ENCODE data around the gene PRSS38. TPM values are rescaled to one million over a fixed set of nuclear protein-coding genes. Genes with fewer than 3 reads are reported as not detected.

PRSS38 gene
- total and polyA plus RNA-seq, 10 of the 15 experiments (the other 5 are each of a cell fraction or from before 2014, with no cell fraction given), result not detected

DNA sequence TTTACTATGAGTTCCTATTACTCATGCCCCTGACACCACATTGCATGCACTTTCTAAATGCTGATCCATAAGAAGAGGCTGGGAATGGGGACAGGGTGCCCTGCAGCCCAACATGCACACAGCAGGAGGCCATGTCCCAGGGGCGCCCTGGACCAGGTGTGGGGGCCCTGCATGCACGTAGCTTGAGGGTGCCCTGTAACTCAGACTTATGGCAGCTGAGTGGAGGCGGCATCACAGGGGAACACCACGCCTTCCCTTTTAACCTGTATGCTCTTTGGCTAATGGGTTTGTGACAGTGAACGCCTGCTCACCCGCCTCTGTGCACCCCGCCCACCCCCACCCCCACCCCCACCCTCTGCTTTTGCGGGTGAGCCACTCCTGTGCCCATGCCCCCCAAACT is 44.1 kb upstream of the PRSS38 start:
- Histone ChIP-seq H3K9me3 (replicated peaks; ENCODE audit: control insufficient read depth, insufficient read depth, low read length) (no peaks in the 10 kb centered on the region), H2AFZ (ENCODE audit: control insufficient read depth, low read depth, low read length) (no peak overlapping the region), H3K4me2 (ENCODE audit: control insufficient read depth, insufficient read depth) (no peak overlapping the region), H3K36me3 (ENCODE audit: control insufficient read depth in 2 of 2, insufficient read depth in 2 of 2, low read length in 1 of 2) (peaks cover 18 to 19% of the 10 kb centered on the region in 2 experiments), H3K79me2 (ENCODE audit: control insufficient read depth, insufficient read depth, low read length) (no peaks in the 10 kb centered on the region), H4K20me1 (ENCODE audit: control insufficient read depth, insufficient read depth) (no peaks in the 10 kb centered on the region), H3K27ac (ENCODE audit: control insufficient read depth, insufficient read depth) (no peak overlapping the region), H3K27me3 (replicated peaks in 1 of 2; ENCODE audit: control insufficient read depth in 2 of 2, insufficient read depth in 2 of 2, low read length in 1 of 2) (no peaks in the 10 kb centered on the region), H3K4me1 (ENCODE audit: control insufficient read depth, insufficient read depth, low read length) (no peaks in the 10 kb centered on the region), H3K4me3 (no peak overlapping the region), H3K9ac (ENCODE audit: control insufficient read depth, insufficient read depth, low read length) (no peak overlapping the region)
- RAD21 ChIA-PET (ENCODE audit: unreplicated experiment), result no interaction called here
- FAIRE-seq, result no peak
- in situ Hi-C loops (cut with MboI) (no loop called here), intact Hi-C loops (cut with micrococcal nuclease; ENCODE audit: unreplicated experiment) (no loop called here)
- DNase-seq (ENCODE audit: low read depth, low spot score), result no peak
- CTCF ChIA-PET, result no interaction called here
- SMC1A ChIA-PET (ENCODE audit: uncharacterized antibody, unreplicated experiment), result no interaction called here
- WGBS (ENCODE audit: insufficient coverage, insufficient replicate concordance, low lambda C conversion rate, missing lambda C conversion rate), result 97% methylated on average over 6 of the region's 8 CpGs
- POLR2A ChIA-PET, result no interaction called here
- no TSS peak for BruUV-seq (replicated peaks)
- no peak for TF ChIP-seq SRF (IDR thresholded peaks at IDR 0.05; ENCODE audit: low read depth in 2 of 2, low read length in 2 of 2)
- no peak for TF ChIP-seq TCF7 (IDR thresholded peaks at IDR 0.05; ENCODE audit: borderline replicate concordance)
- TF ChIP-seq HDAC6 (IDR thresholded peaks at IDR 0.05; ENCODE audit: unreplicated experiment), result no peak
- no peak for TF ChIP-seq ETV6 (conservative IDR thresholded peaks at IDR 0.05 in 1 of 2, IDR thresholded peaks at IDR 0.05 in 1 of 2; ENCODE audit: borderline replicate concordance in 1 of 2, low read depth in 1 of 2)
- no peak for TF ChIP-seq SMAD1 (IDR thresholded peaks at IDR 0.05; ENCODE audit: low read depth, partially characterized antibody)
- no peak for TF ChIP-seq ZNF207 (IDR thresholded peaks at IDR 0.05; ENCODE audit: borderline replicate concordance)
- no peak for TF ChIP-seq FOXK2 (IDR thresholded peaks at IDR 0.05)
- TF ChIP-seq IRF4 (IDR thresholded peaks at IDR 0.05; ENCODE audit: low read depth, low read length), result no peak
- TF ChIP-seq, protein P1, sequence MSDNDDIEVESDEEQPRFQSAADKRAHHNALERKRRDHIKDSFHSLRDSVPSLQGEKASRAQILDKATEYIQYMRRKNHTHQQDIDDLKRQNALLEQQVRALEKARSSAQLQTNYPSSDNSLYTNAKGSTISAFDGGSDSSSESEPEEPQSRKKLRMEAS (IDR thresholded peaks at IDR 0.05; ENCODE audit: low read depth, low read length), result no peak
- no peak for ATAC-seq

DNA sequence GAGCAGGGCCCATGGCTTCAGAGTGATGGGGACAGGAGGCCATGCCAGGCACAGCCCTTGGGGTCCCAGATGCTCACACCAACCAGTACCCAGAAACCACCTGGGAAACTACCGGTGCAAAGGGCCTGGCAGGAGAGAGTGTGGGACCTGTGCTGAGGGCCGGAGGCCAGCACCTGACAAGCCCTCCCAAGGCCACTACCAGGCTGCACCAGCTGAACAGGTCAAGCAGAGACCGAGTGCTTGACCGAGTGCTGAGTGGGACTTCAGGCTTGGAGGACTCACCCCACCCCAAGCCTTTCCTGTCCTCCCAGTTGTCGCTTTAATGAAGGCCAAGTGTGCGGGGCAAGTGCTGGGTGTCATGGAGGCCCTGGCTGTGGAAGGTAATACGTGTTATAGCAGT is 43.7 kb upstream of the PRSS38 start:
- no peaks in the 10 kb centered on the region for H3K9me3 ChIP-seq (replicated peaks; ENCODE audit: control insufficient read depth, insufficient read depth, low read length)
- in situ Hi-C loops (cut with MboI), result no loop called here
- H3K4me1 ChIP-seq (ENCODE audit: control insufficient read depth, insufficient read depth, low read length), result no peaks in the 10 kb centered on the region
- intact Hi-C loops (cut with micrococcal nuclease; ENCODE audit: unreplicated experiment), result no loop called here
- ATAC-seq (no peak), FAIRE-seq (no peak), DNase-seq (ENCODE audit: low read depth, low spot score) (no peak)
- H3K4me3 ChIP-seq, result no peak overlapping the region
- H2AFZ ChIP-seq (ENCODE audit: control insufficient read depth, low read depth, low read length), result no peak overlapping the region
- H3K36me3 ChIP-seq (ENCODE audit: control insufficient read depth in 2 of 2, insufficient read depth in 2 of 2, low read length in 1 of 2), result peaks cover 17 to 19% of the 10 kb centered on the region in 2 experiments
- H3K4me2 ChIP-seq (ENCODE audit: control insufficient read depth, insufficient read depth), result no peak overlapping the region
- 90% methylated on average over 7 of the region's 7 CpGs for WGBS (ENCODE audit: insufficient coverage, insufficient replicate concordance, low lambda C conversion rate, missing lambda C conversion rate)
- ChIA-PET POLR2A (no interaction called here), SMC1A (ENCODE audit: uncharacterized antibody, unreplicated experiment) (no interaction called here), RAD21 (ENCODE audit: unreplicated experiment) (no interaction called here), CTCF (no interaction called here)
- H3K9ac ChIP-seq (ENCODE audit: control insufficient read depth, insufficient read depth, low read length), result no peak overlapping the region
- BruUV-seq (replicated peaks), result no TSS peak
- TF ChIP-seq ZNF622 (IDR thresholded peaks at IDR 0.05) (no peak), CREB1 (IDR thresholded peaks at IDR 0.05; ENCODE audit: low read depth) (no peak), ZNF384 (IDR thresholded peaks at IDR 0.05; ENCODE audit: borderline replicate concordance, low read depth, low read length) (no peak), NR2F1 (conservative IDR thresholded peaks at IDR 0.05) (no peak), NFYA (IDR thresholded peaks at IDR 0.05; ENCODE audit: borderline replicate concordance, low read depth, low read length) (no peak), YBX1 (IDR thresholded peaks at IDR 0.05) (no peak)
- no peak overlapping the region for H3K27ac ChIP-seq (ENCODE audit: control insufficient read depth, insufficient read depth)
- H4K20me1 ChIP-seq (ENCODE audit: control insufficient read depth, insufficient read depth), result no peaks in the 10 kb centered on the region
- H3K27me3 ChIP-seq (replicated peaks in 1 of 2; ENCODE audit: control insufficient read depth in 2 of 2, insufficient read depth in 2 of 2, low read length in 1 of 2), result no peaks in the 10 kb centered on the region
- no peaks in the 10 kb centered on the region for H3K79me2 ChIP-seq (ENCODE audit: control insufficient read depth, insufficient read depth, low read length)

All from GM12878 (cell line).